Measurements from ENCODE around the gene GPR139. TPM values are rescaled to one million over a fixed set of nuclear protein-coding genes. Genes with fewer than 3 reads are reported as not detected.

GPR139 gene
- total and polyA plus RNA-seq, 2 donors (not counting 1 experiment from before 2014, with no cell fraction given), result not detected

GRCh38 chr16:20020083-20020482 is 53.6 kb downstream of the GPR139 start:
- Mint-ChIP-seq H3K9me3 (ENCODE audit: insufficient read depth) (peaks cover 6% of the 10 kb centered on the region), H3K4me1 (no peaks in the 10 kb centered on the region), H3K27ac (no peak overlapping the region), H3K4me3 (no peak overlapping the region), H3K27me3 (peaks cover 2% of the 10 kb centered on the region)
- WGBS (ENCODE audit: insufficient coverage), result no CpG with 5 or more reads among the region's 1 CpG
- Histone ChIP-seq H3K4me1 (ENCODE audit: control insufficient read depth in 2 of 2, insufficient read depth in 2 of 2, low read length in 2 of 2) (no peaks in the 10 kb centered on the region), H3K4me3 (ENCODE audit: control extremely low read depth in 1 of 5, extremely low read depth in 1 of 5, insufficient read depth in 1 of 5, low read depth in 2 of 5, low read length in 4 of 5) (no peak overlapping the region), H3K4me2 (replicated peaks; ENCODE audit: low read depth, low read length, poor library complexity, severe bottlenecking) (no peak overlapping the region), H3K79me2 (ENCODE audit: control insufficient read depth, insufficient read depth, low read length) (no peaks in the 10 kb centered on the region), H3K9ac (ENCODE audit: low read length) (no peak overlapping the region), H2AFZ (ENCODE audit: insufficient read depth, low read depth, low read length, poor library complexity, severe bottlenecking) (no peak overlapping the region), H3K27ac (ENCODE audit: low read length in 2 of 2) (no peak overlapping the region), H3K27me3 (replicated peaks in 1 of 4; ENCODE audit: control extremely low read depth in 1 of 4, control insufficient read depth in 3 of 4, insufficient read depth in 4 of 4, low read length in 3 of 4) (no peaks in the 10 kb centered on the region), H4K20me1 (ENCODE audit: control insufficient read depth, insufficient read depth, low read length, poor library complexity, severe bottlenecking) (no peaks in the 10 kb centered on the region), H3K36me3 (replicated peaks in 1 of 2; ENCODE audit: control extremely low read depth in 1 of 2, control insufficient read depth in 1 of 2, extremely low read depth in 1 of 2, insufficient read depth in 2 of 2, low read length in 1 of 2) (no peaks in the 10 kb centered on the region), H3K9me3 (ENCODE audit: control extremely low read depth in 1 of 3, control insufficient read depth in 2 of 3, insufficient read depth in 1 of 3, low read length in 2 of 3) (peaks cover 0 to 2% (median 0%) of the 10 kb centered on the region in 3 donors)
- TF ChIP-seq EZH2 (IDR thresholded peaks at IDR 0.05; ENCODE audit: borderline replicate concordance, insufficient read depth, low read depth, low read length, poor library complexity, severe bottlenecking), result no peak
- TF ChIP-seq CTCF (IDR thresholded peaks at IDR 0.05), result no peak
- ATAC-seq (ENCODE audit: low read depth) (no peak), DNase-seq (no peak)
- POLR2A ChIA-PET, result no interaction called here
- CTCF ChIA-PET, result no interaction called here
- intact Hi-C loops (cut with micrococcal nuclease), result no loop called here

DNA sequence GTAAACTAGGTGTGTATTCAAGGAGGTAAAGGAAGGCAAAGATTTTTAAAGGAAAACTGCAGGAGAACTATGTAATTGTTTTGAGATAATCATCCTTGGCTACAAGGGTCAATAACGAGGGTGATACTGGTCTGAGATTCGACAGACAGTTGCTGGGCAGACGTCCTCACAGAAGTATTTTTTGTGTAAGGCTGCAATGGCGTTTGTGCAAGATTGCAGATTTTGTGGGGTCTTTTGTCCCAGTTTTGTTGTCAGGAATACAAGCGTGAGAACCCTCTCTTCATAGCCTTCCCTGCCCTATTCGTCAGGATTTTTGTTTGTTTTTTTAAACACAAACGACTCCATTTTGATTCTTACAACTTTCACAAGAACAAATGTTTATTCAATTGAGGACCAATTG is 57.5 kb downstream of the GPR139 start:
- H3K27me3 Mint-ChIP-seq, result peaks cover 5% of the 10 kb centered on the region
- TF ChIP-seq CTCF (IDR thresholded peaks at IDR 0.05) (no peak), EZH2 (IDR thresholded peaks at IDR 0.05; ENCODE audit: borderline replicate concordance, insufficient read depth, low read depth, low read length, poor library complexity, severe bottlenecking) (no peak)
- intact Hi-C loops (cut with micrococcal nuclease), result no loop called here
- Histone ChIP-seq H3K27ac (ENCODE audit: low read length in 2 of 2) (no peak overlapping the region), H3K36me3 (replicated peaks in 1 of 2; ENCODE audit: control extremely low read depth in 1 of 2, control insufficient read depth in 1 of 2, extremely low read depth in 1 of 2, insufficient read depth in 2 of 2, low read length in 1 of 2) (no peaks in the 10 kb centered on the region), H4K20me1 (ENCODE audit: control insufficient read depth, insufficient read depth, low read length, poor library complexity, severe bottlenecking) (no peaks in the 10 kb centered on the region), H3K4me1 (ENCODE audit: control insufficient read depth in 2 of 2, insufficient read depth in 2 of 2, low read length in 2 of 2) (no peaks in the 10 kb centered on the region), H3K27me3 (replicated peaks in 1 of 4; ENCODE audit: control extremely low read depth in 1 of 4, control insufficient read depth in 3 of 4, insufficient read depth in 4 of 4, low read length in 3 of 4) (no peaks in the 10 kb centered on the region), H3K9me3 (ENCODE audit: control extremely low read depth in 1 of 3, control insufficient read depth in 2 of 3, insufficient read depth in 1 of 3, low read length in 2 of 3) (peaks cover 0 to 2% (median 0%) of the 10 kb centered on the region in 3 donors), H2AFZ (ENCODE audit: insufficient read depth, low read depth, low read length, poor library complexity, severe bottlenecking) (no peak overlapping the region), H3K4me2 (replicated peaks; ENCODE audit: low read depth, low read length, poor library complexity, severe bottlenecking) (no peak overlapping the region), H3K4me3 (ENCODE audit: control extremely low read depth in 1 of 5, extremely low read depth in 1 of 5, insufficient read depth in 1 of 5, low read depth in 2 of 5, low read length in 4 of 5) (no peak overlapping the region), H3K9ac (ENCODE audit: low read length) (no peak overlapping the region), H3K79me2 (ENCODE audit: control insufficient read depth, insufficient read depth, low read length) (no peaks in the 10 kb centered on the region)
- ATAC-seq (ENCODE audit: low read depth) (no peak), DNase-seq (no peak)
- ChIA-PET CTCF (no interaction called here), POLR2A (no interaction called here)
- peaks cover 3% of the 10 kb centered on the region for H3K9me3 Mint-ChIP-seq (ENCODE audit: insufficient read depth)
- H3K27ac Mint-ChIP-seq, result no peak overlapping the region
- no peaks in the 10 kb centered on the region for H3K4me1 Mint-ChIP-seq
- H3K4me3 Mint-ChIP-seq, result no peak overlapping the region
- WGBS (ENCODE audit: insufficient coverage), result 68% methylated on average over 4 of the region's 7 CpGs

All from B cell (primary cell).